ENCODE data around the gene PTGIR.

DNA sequence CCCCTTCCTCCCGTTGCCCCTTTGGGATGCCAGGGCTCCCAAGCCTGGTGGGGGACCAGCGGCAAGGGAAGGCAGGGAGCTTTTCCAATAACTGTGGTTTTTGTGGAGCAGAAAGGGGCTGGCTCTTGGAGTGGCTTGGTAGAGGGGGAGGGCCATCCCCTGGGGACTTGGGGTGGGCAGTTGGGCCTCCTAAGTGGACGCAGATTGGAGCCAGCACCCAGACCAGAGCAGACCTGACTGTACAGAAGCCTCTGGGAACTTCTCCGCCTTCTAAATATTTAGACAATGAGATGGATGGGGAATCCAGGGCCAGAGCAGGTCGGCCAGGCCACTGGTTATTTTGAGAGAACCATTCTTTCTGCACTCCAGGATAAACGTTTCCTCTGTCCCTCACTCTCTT is 4.2 kb downstream of the PTGIR start:
- TF ChIP-seq, protein P1, sequence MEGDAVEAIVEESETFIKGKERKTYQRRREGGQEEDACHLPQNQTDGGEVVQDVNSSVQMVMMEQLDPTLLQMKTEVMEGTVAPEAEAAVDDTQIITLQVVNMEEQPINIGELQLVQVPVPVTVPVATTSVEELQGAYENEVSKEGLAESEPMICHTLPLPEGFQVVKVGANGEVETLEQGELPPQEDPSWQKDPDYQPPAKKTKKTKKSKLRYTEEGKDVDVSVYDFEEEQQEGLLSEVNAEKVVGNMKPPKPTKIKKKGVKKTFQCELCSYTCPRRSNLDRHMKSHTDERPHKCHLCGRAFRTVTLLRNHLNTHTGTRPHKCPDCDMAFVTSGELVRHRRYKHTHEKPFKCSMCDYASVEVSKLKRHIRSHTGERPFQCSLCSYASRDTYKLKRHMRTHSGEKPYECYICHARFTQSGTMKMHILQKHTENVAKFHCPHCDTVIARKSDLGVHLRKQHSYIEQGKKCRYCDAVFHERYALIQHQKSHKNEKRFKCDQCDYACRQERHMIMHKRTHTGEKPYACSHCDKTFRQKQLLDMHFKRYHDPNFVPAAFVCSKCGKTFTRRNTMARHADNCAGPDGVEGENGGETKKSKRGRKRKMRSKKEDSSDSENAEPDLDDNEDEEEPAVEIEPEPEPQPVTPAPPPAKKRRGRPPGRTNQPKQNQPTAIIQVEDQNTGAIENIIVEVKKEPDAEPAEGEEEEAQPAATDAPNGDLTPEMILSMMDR (IDR thresholded peaks at IDR 0.05): no peak
- TF ChIP-seq POLR2A (IDR thresholded peaks at IDR 0.05): no peak
